DMS 273 (cell line): ENCODE data around the gene GDI1.

Experiments used
- DNase-seq: peaks from one replicate; lab custom pipeline; 2025; ENCODE audit not compliant: unreplicated experiment; lab: John Stamatoyannopoulos, UW

GDI1 gene

GRCh38 chrX:154478728-154479622, 42.0 kb downstream of the GDI1 start, which contains the start of gene LAGE3:
Gene LAGE3, minus strand, starts transcription at chrX:154479281. Its CDS starts 366 bp downstream, at chrX:154478915.
- DNase-seq, result peak; percentile 93

DNA sequence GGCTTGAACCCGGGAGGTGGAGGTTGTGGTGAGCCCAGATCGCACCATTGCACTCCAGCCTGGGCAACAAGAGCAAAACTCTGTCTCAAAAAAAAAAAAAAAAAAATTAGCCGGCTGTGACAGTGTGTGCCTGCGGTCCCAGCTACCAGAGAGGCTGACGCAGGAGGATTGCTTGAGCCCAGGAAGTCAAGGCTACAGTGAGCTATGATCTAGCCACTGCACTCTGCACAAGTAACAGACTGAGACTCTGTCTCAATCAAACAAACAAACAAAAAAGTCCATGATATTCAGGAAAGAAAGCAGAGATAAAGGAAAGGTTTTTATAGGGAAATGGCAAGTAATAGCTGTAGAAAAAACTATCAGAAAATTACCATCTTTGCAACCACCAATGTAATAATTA, 44.2 kb downstream of the GDI1 start:
- DNase-seq, result no peak

GRCh38 chrX:154481911-154482601, 45.1 kb downstream of the GDI1 start:
- DNase-seq, result no peak

DNA sequence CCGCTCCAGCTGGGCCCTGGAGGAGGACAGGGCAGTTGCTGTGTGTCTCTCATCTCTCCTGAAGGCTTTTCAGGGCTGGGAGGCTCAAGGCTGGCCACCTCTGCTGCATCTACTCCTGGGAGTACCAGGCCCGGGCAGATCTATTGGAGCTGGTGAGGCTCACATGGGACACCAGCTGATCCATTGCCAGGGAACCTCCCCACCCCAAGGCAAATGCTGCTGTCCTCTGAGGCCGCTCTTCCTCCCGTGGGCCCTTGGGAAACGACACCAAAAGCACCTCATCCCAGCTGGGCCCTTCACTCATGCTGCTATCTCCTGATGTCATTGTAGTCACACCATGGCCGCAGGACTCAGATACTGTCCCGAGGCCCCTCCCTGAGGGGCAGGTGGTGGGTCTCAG, 45.8 kb downstream of the GDI1 start:
- no peak for DNase-seq

- no peak for DNase-seq
Measured at GRCh38 chrX:154483325-154483724, 46.4 kb downstream of the GDI1 start.

- no peak for DNase-seq
Measured at GRCh38 chrX:154484255-154485149, 47.5 kb downstream of the GDI1 start.

- peak; percentile 64 for DNase-seq
Measured at GRCh38 chrX:154485150-154486051, 48.4 kb downstream of the GDI1 start.

DNA sequence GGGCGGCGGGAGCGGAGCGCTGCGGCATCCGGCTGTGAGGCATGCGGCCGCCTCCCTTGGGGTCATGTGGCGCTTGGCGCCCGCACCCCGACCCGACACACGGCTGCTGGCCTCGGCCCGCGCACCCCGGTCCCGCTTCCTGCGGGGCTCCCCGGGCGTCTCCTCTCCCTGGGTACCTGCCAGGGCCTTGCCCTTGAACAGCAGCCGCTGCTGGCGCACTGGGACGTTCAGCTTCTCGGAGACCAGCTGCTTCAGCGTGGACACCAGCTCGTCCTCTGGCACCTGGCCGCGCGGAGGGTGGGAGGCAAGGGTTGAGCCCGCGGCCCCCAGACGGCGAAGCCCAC, 49.1 kb downstream of the GDI1 start:
- peak; percentile 64 for DNase-seq

DNA sequence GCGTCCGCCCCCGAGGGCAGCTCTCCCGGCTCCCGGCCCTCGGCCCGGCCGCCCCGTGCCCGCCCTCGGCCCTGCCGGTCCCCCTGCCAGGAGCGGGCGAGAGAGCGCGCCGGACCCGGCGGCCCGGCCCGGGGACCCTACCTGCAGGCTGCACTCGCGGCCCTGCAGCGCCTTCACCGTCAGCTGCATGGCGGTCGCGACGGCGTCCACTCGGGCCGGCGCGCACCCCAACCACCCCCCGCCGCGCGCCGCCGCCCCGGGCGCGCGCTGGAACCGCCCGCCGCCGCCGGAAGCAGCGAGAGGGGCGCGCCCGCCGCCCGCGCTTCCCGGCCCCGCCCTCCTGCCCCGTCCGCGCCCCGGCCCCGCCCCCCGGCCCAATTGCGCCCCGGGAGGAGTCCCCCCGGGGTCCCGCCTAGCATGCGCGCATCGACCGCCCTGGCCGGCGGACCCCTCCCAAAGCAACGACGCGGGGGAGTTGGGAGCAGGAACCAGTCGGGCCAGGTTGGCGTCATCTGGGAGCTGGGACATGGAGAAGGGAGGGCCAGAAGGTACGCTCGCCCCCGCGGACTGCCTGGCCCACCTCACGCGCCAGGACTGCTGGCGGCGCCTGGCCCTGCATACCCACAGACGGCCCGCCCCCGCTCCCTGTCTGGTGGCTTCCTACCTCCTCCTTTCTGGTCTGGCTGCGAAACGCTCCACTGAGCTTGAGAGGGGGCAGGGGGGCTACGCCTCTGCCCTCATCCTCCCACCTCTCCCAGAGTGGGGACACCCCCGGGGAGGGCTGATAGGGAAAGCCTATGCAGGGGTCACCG, 49.6 kb downstream of the GDI1 start, which contains the start of gene UBL4A:
Gene UBL4A (minus strand): TSS at position 220 of the 812 bp plus-strand sequence. CDS start 31 bp downstream, at position 189.
- peak; percentile 78 for DNase-seq

GRCh38 chrX:154487518-154488290, 50.8 kb downstream of the GDI1 start:
- DNase-seq, result no peak

GRCh38 chrX:154488336-154489075, 51.6 kb downstream of the GDI1 start:
- no peak for DNase-seq

DNA sequence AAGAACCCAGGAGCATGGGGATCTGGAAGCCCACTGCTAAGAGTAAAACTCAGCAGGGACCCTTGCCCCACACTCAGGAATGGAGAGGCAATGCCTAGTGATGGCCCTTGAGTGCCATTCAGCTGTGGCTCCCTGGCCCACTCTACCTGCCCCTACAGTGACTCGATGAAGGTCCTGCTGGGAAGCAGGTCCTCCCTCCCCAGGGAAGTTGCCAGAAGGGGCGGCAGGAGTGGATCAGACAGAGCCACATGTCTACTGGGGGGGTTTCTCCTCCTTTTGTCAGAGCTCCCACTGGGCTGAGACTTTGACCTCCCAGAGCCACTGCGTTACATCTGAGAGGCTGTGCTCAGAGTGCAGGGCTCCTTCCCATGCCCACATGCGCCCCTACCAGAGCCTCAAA, 52.2 kb downstream of the GDI1 start:
- DNase-seq, result no peak

DNA sequence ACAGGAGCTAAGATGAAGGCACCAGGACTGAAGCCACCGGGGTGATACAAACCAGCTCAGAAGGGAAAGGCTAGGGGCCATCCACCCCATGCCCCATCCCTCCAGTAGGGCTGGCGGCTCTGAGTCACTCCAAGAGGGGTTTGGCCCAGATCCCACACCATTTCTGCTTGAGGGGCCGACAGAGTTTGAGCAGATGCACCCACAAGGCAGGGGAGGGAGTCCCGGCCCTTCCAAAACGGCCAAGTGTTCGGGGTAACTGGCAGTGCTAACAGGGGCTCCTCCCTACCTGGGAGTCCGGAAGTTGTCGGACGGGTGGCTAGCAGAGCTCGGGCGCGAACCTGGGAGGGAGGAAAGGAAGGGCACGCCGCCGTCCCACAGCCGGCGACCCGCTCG, 53.1 kb downstream of the GDI1 start:
- peak; percentile 74 for DNase-seq

DNA sequence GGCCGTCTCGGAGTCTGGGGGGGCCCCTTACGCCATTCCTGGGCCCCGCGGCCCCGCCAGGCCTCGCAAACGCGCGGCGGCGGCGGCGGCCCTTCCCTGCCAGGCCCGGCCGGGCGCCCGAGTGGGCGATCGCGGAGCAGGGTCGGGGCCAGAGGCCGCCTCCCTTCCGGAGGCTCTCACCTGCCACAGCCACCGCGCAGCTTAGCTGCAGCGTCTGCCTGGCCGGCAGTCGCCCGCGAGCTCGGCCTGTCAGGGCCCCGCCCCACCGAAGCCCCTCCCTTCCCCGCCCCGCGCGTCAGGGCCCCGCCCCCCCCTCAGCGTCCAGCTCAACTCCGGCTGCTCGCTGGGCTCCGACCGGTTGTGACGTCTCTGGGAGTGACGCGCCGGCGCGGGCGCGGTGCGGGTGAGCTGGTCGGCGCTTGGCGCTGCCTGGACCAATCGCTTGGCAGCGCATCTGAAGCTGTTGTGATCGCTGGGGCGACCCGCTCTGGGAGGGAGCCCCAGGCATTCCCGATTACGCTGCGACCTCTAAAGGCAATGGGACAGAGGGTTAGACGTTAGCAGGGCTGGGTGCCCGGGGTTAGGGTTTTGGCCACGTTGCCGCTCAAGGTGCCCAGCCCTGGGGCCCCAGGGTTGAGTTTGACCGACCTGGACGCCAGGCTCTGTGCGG, 53.6 kb downstream of the GDI1 start, which contains the start of gene SLC10A3:
Gene SLC10A3 (minus strand): TSS at position 216 of the 670 bp plus-strand sequence. CDS start 1,689 bp downstream, outside the sequence.
- DNase-seq, result peak; percentile 98
